GM21528 (cell line): ENCODE measurements around the gene C1orf21.

Experiments
- ATAC-seq: cut with Tn5 transposase; IDR thresholded peaks from one replicate; pipeline ENCODE4 v1.9.1; 2021; ENCODE audit warnings: mild to moderate bottlenecking, moderate library complexity; ENCODE audit not compliant: unreplicated experiment, low FRiP score

The C1orf21 gene

GRCh38 chr1:184640505-184640904, 253.7 kb downstream of the C1orf21 start:
- no peak for ATAC-seq

- ATAC-seq, result no peak
These were observed 255.1 kb downstream of the C1orf21 start for GRCh38 chr1:184641894-184642293.

GRCh38 chr1:184643661-184644060, 256.8 kb downstream of the C1orf21 start:
- ATAC-seq, result no peak

GRCh38 chr1:184644771-184645170, 257.9 kb downstream of the C1orf21 start:
- ATAC-seq, result no peak

- no peak for ATAC-seq
These were observed 259.4 kb downstream of the C1orf21 start for GRCh38 chr1:184646178-184646701.

GRCh38 chr1:184646824-184647223, 260.0 kb downstream of the C1orf21 start:
- no peak for ATAC-seq

GRCh38 chr1:184647471-184647870, 260.6 kb downstream of the C1orf21 start:
- ATAC-seq, result no peak

- no peak for ATAC-seq
These were observed 261.5 kb downstream of the C1orf21 start for GRCh38 chr1:184648160-184648855.

- ATAC-seq, result no peak
These were observed 262.0 kb downstream of the C1orf21 start for GRCh38 chr1:184648856-184649201.

- ATAC-seq, result peak; percentile 90
These were observed 262.6 kb downstream of the C1orf21 start for GRCh38 chr1:184649451-184649888.

- ATAC-seq, result no peak
These were observed 263.5 kb downstream of the C1orf21 start for GRCh38 chr1:184650177-184650866.

GRCh38 chr1:184655185-184655584, 268.4 kb downstream of the C1orf21 start:
- ATAC-seq, result no peak

GRCh38 chr1:184656221-184656620, 269.4 kb downstream of the C1orf21 start:
- no peak for ATAC-seq

- no peak for ATAC-seq
These were observed 271.2 kb downstream of the C1orf21 start for GRCh38 chr1:184658055-184658454.

- no peak for ATAC-seq
These were observed 273.8 kb downstream of the C1orf21 start for GRCh38 chr1:184660462-184661191.

GRCh38 chr1:184661801-184662200, 275.0 kb downstream of the C1orf21 start:
- ATAC-seq, result no peak

- ATAC-seq, result no peak
These were observed 277.3 kb downstream of the C1orf21 start for GRCh38 chr1:184664042-184664660.

- no peak for ATAC-seq
These were observed 277.8 kb downstream of the C1orf21 start for GRCh38 chr1:184664661-184665060.

- no peak for ATAC-seq
These were observed 278.5 kb downstream of the C1orf21 start for GRCh38 chr1:184665360-184665759.

- ATAC-seq, result no peak
These were observed 282.6 kb downstream of the C1orf21 start for GRCh38 chr1:184669391-184669790.
